Neural cell (in vitro differentiated cells): Measurements from ENCODE around the gene DKK2. TPM values are rescaled to one million over a fixed set of nuclear protein-coding genes. Genes with fewer than 3 reads are reported as not detected.

Source experiments
- H2AFZ ChIP-seq: fragments of 200-600, 300-800 bp; sonication (generic), shearing (Covaris generic); 2 replicates; pipeline ENCODE4 v1.6.0; 2014; ENCODE audit warnings: low read depth, mild to moderate bottlenecking, antibody characterized with exemption, low read length, moderate library complexity
- H3F3A ChIP-seq: fragments of 200-600 bp; shearing (Covaris generic); 2 replicates; pipeline ENCODE4 v1.6.1; 2016; ENCODE audit warnings: mild to moderate bottlenecking, moderate library complexity, mixed read lengths, antibody characterized with exemption, low read length; ENCODE audit not compliant: insufficient read depth, poor library complexity, severe bottlenecking
- H3K27ac ChIP-seq: fragments of 200-600, 300-800 bp; sonication (generic), shearing (Covaris generic); 2 replicates; pipeline ENCODE4 v1.5.1; 2014; ENCODE audit warnings: mild to moderate bottlenecking, low read length, moderate library complexity
- H3K27me3 ChIP-seq: fragments of 300-800, 200-600 bp; sonication (generic), shearing (Covaris generic); 2 replicates; pipeline ENCODE4 v1.6.0; 2014; ENCODE audit warnings: mild to moderate bottlenecking, low read depth, low read length, moderate library complexity; ENCODE audit not compliant: insufficient read depth
- H3K36me3 ChIP-seq: fragments of 300-800, 200-600 bp; sonication (generic), shearing (Covaris generic); 2 replicates; pipeline ENCODE4 v1.5.1; 2014; ENCODE audit warnings: mild to moderate bottlenecking, antibody characterized with exemption, low read length, moderate library complexity; ENCODE audit not compliant: insufficient read depth
- H3K4me2 ChIP-seq: fragments of 300-800, 200-600 bp; sonication (generic), shearing (Covaris generic); 2 replicates; pipeline ENCODE4 v1.6.0; 2014; ENCODE audit warnings: mild to moderate bottlenecking, low read length
- H3K4me3 ChIP-seq: fragments of 300-800, 200-600 bp; sonication (generic), shearing (Covaris generic); 2 replicates; pipeline ENCODE4 v1.5.1; 2014; ENCODE audit warnings: mild to moderate bottlenecking, low read length, moderate library complexity
- H3K79me2 ChIP-seq: fragments of 200-600 bp; shearing (Covaris generic); replicated peaks from 2 replicates; pipeline ENCODE4 v1.6.0; 2014; ENCODE audit warnings: mild to moderate bottlenecking, low read length, moderate library complexity; ENCODE audit not compliant: insufficient read depth
- H3K9ac ChIP-seq: fragments of 300-800, 200-600 bp; sonication (generic), shearing (Covaris generic); 2 replicates; pipeline ENCODE4 v1.6.1; 2016; ENCODE audit warnings: mild to moderate bottlenecking, low read length, mixed read lengths
- H3K9me2 ChIP-seq: fragments of 200-600 bp; shearing (Covaris generic); 2 replicates; pipeline ENCODE4 v1.6.1; 2016; ENCODE audit warnings: mild to moderate bottlenecking, low read length, mixed read lengths; ENCODE audit not compliant: insufficient read depth
- H3K9me3 ChIP-seq: fragments of 200-600, 300-800 bp; sonication (generic), shearing (Covaris generic); 2 replicates; pipeline ENCODE4 v1.6.1; 2016; ENCODE audit warnings: mild to moderate bottlenecking, mixed run types, low read length, moderate library complexity, mixed read lengths
- H4K20me1 ChIP-seq: fragments of 200-600 bp; shearing (Covaris generic); 2 replicates; pipeline ENCODE4 v1.6.1; 2016; ENCODE audit warnings: mild to moderate bottlenecking, mixed run types; ENCODE audit not compliant: insufficient read depth
- CTCF ChIP-seq: fragments of 450-650 bp; IDR thresholded peaks from 2 replicates; pipeline ENCODE4 v1.5.1; 2014; ENCODE audit warnings: antibody characterized with exemption, mild to moderate bottlenecking, moderate library complexity; ENCODE audit not compliant: poor library complexity, severe bottlenecking
- EP300 ChIP-seq: fragments of 450-650 bp; conservative IDR thresholded peaks from 2 replicates; pipeline ENCODE4 v1.6.1; 2014; ENCODE audit warnings: antibody characterized with exemption, mild to moderate bottlenecking, moderate library complexity; ENCODE audit not compliant: poor library complexity, severe bottlenecking
- EZH2 ChIP-seq: fragments of 200-600, 300-800 bp; shearing (Covaris generic), sonication (generic); IDR thresholded peaks from 2 replicates; pipeline ENCODE4 v1.6.1; 2014; ENCODE audit warnings: antibody characterized with exemption, low read length, borderline replicate concordance, mild to moderate bottlenecking; ENCODE audit not compliant: insufficient read depth, poor library complexity, severe bottlenecking
- MXI1 ChIP-seq: fragments of 450-650 bp; conservative IDR thresholded peaks from 2 replicates; pipeline ENCODE4 v1.6.1; 2014; ENCODE audit warnings: antibody characterized with exemption, mild to moderate bottlenecking; ENCODE audit not compliant: poor library complexity, severe bottlenecking
- POLR2AphosphoS5 ChIP-seq: IDR thresholded peaks from 2 replicates; pipeline ENCODE4 v1.6.1; 2012
- RAD21 ChIP-seq: fragments of 450-650 bp; conservative IDR thresholded peaks from 2 replicates; pipeline ENCODE4 v1.6.1; 2014; ENCODE audit warnings: antibody characterized with exemption, mild to moderate bottlenecking, moderate library complexity
- REST ChIP-seq: IDR thresholded peaks from 2 replicates; pipeline ENCODE4 v1.6.1; 2012; ENCODE audit warnings: borderline replicate concordance
- SMC3 ChIP-seq: fragments of 450-650 bp; conservative IDR thresholded peaks from 2 replicates; pipeline ENCODE4 v1.6.1; 2014; ENCODE audit warnings: antibody characterized with exemption, mild to moderate bottlenecking, moderate library complexity; ENCODE audit not compliant: poor library complexity
- TAF1 ChIP-seq: IDR thresholded peaks from 2 replicates; pipeline ENCODE4 v1.6.1; 2012; ENCODE audit warnings: low read depth
- polyA plus RNA-seq: library from polyadenylated mRNA; depleted of rRNA; stranded (reverse); fragments of >200 nt; gene quantifications from 2 replicates; pipeline ENCODE4 v1.2.3, GENCODE V29; 2014

Gene DKK2
- polyA plus RNA-seq, 1 donor from 2014 or later: 0.33 TPM

- TF ChIP-seq EZH2 (no peak), EP300 (no peak), SMC3 (no peak), REST (no peak), RAD21 (no peak), POLR2AphosphoS5 (no peak), TAF1 (no peak), CTCF (no peak), MXI1 (no peak)
- no peaks in the 10 kb centered on the region for H3K36me3 ChIP-seq
- H3K4me2 ChIP-seq: no peak overlapping the region
- no peaks in the 10 kb centered on the region for H3F3A ChIP-seq
- H3K9ac ChIP-seq: no peak overlapping the region
- H3K27me3 ChIP-seq: no peaks in the 10 kb centered on the region
- H3K4me3 ChIP-seq: no peak overlapping the region
- H2AFZ ChIP-seq: no peak overlapping the region
- no peaks in the 10 kb centered on the region for H3K79me2 ChIP-seq
- no peaks in the 10 kb centered on the region for H3K9me2 ChIP-seq
- H3K9me3 ChIP-seq: no peaks in the 10 kb centered on the region
- no peak overlapping the region for H3K27ac ChIP-seq
- no peaks in the 10 kb centered on the region for H4K20me1 ChIP-seq
Measured at GRCh38 chr4:106982711-106983211, 53.4 kb downstream of the DKK2 start.

GRCh38 chr4:106981431-106981830 is 54.7 kb downstream of the DKK2 start:
- Histone ChIP-seq H3K9me2 (no peaks in the 10 kb centered on the region), H3K4me3 (no peak overlapping the region), H2AFZ (no peak overlapping the region), H3K27ac (no peak overlapping the region), H3K9me3 (no peaks in the 10 kb centered on the region), H3K79me2 (no peaks in the 10 kb centered on the region), H3K27me3 (no peaks in the 10 kb centered on the region), H3F3A (no peaks in the 10 kb centered on the region), H3K9ac (no peak overlapping the region), H3K4me2 (no peak overlapping the region), H4K20me1 (no peaks in the 10 kb centered on the region), H3K36me3 (no peaks in the 10 kb centered on the region)
- TF ChIP-seq SMC3: no peak
- TF ChIP-seq CTCF: no peak
